NOMO-1 (cell line): ENCODE results near the gene NACC2.
"Not testable (repeated sequence)": the region's sequence is repeated elsewhere in the genome, so short reads cannot be mapped to it uniquely, and the experiment has no call there.

Source experiments
- DNase-seq, 2 experiments: peaks; one replicate each; lab custom pipeline; 2025; ENCODE audit not compliant: unreplicated experiment in 2 of 2; lab: John Stamatoyannopoulos, UW

Gene NACC2

DNA sequence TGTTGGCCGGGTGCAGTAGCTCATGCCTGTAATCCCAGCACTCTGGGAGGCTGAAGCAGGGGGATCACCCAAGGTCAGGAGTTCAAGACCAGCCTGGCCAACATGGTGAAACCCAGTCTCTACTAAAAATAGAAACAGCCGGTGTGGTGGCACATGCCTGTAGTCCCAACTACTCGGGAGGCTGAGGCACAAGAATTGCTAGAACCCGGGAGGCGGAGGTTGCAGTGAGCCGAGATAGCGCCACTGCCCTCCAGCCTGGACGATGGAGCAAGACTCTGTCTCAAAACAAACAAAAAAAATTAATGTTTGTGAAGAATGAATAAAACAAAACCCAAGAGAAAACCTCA is 68.2 kb downstream of the NACC2 start:
- not testable (repeated sequence) for DNase-seq

DNA sequence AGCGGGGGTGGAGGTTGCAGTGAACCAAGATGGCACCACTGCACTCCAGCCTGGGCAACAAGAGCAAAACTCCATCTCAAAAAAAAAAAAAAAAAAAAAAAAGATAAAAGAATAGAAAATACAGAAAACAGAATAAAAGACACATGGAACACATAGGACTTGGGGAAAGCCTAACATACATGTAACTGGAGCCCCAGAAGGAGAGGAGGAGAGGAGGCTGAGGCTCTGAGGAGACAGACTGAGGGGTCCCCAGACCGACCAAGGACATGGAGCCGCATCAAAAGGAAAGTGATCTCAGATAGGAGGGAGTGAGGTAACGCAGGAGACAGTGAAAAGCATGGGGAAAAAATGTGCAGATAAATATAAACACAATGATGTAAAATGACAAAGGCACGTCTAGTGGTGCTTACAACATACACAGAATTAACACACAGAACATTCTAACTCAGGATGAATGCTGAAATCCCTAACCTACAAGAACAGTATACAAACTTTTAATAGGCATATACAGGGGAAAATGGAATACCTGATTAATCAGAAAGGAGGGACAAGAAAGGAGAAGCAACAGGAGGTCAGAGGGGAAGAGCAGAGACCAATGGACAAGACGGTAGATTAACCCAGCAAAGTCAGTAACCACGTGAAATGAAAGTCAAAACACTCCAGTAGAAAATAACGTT is 68.7 kb downstream of the NACC2 start:
- no peak for DNase-seq

DNA sequence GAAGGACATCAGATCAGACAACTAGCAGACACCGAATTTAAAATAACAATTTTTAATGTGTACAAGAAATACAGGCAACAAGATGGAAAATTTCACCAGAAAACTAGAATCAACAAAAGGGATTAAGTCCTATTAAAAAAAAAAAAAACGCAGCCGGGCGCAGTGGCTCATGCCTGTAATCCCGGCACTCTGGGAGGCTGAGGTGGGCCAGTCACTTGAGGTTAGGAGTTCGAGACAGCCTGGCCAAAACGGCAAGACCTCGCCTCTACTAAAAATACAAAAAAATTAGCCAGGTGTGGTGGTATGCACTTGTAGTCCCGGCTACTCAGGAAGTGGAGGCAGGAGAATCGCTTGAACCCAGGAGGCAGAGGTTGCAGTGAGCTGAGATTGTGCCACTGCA is 69.6 kb downstream of the NACC2 start:
- no peak for DNase-seq

DNA sequence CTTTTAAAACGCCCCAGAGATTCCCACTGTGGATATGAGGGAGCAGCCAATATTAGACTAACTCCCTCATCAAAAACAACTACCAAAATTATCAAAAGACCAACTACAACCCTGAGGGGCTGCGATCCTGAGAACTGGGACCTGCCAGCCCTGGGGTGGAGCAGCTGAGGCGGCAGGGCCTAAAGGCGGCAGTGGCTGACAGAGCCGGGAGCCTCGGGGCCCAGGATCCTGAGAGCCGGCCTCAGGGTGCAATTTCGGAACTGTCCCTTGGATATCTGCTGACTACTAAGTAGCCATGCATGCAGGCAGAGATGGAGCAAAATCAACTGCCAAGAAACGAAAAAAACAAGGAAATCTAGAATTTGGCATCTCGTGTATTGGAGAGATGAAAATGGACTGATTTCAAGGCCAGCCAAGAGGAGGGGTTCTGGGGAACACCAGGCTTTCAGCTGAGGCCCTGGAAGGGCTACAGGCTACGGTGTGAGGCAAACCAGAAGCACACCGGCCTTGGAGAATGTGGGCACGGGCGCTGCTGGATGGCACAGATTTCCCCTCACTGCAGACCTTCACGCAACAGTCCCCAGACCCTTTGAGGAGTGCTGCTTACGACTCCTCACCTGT is 70.3 kb downstream of the NACC2 start:
- no peak for DNase-seq

DNA sequence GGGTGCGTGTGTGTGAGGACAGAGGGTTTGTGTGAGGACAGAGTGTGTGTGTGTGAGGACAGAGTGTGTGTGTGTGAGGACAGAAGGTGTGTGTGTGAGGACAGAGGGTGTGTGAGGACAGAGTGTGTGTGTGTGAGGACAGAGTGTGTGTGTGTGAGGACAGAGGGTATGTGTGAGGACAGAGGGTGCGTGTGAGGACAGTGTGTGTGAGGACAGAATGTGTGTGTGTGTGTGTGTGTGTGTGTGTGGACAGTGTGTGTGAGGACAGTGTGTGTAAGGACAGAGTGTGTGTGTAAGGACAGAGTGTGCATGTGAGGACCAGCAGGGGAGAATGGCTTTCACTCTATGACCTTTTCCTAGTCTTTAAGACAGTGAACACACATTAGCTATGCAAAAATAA is 70.8 kb downstream of the NACC2 start:
- no peak for DNase-seq

DNA sequence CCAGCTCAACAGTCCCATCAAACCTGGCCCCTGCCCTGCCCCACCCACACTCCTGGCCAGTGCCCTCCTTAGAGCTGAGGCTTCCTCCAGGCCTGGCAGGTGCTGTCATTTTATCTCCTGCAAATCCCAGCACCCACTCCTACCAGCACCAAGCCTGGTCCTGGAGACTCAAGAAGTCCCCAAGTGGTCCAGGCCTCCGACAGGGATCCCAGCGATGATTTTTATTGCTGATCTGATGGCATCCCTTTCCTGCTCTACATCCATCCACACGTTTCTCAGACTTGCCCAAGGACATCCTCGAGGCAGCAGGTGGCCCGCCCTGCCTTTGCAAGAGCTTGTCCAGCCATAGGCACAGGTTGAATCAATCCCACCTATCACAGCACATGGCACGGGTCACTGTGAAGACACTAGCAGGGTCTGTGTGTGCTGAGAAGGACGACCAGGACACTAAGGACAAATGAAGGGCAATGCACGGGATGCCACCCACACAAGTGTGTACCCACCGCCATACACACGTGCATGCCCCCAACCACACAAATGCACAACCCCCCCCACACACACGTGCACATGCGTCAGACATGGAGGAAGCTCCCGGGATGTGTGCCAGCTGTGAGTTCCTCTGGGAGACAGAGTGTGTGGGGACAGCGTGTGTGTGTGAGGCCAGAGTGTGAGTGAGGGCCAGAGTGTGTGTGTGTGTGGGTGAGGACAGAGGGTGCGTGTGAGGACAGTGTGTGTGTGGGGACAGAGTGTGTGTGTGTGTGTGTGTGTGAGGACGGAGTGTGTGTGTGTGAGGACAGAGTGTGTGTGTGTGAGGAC is 71.5 kb downstream of the NACC2 start:
- no peak for DNase-seq

DNA sequence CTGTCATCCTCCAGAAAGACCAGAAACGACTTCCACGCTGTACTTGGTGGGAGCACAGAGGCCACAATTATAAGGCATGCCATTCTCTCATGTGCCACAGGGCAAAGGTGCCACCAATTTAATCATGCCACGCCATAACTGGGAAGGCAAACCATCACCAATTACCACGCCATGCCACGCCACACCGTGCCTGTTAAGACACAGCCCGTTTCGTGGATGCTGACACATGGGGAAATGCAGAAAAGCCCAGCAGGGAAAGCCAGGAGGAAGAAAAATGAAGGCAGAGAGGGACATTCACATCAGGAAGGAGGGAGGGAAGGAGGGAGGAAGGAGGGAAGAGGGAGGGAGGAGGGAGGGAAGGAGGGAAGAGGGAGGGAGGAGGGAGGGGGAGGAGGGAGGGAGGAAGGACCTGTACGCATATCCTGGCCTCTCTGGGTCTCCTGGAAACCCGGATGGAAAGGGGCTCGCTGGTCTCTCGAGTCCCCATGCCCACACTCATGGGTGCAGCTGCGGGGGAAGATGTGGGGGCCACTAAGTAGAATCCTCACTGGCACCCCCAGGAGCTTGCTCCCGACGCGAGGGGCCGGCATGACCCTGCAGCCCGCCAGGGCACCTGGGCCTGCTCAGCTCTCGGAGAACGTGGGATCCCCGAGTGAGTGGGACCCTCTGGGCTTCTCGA is 72.2 kb downstream of the NACC2 start:
- no peak for DNase-seq

DNA sequence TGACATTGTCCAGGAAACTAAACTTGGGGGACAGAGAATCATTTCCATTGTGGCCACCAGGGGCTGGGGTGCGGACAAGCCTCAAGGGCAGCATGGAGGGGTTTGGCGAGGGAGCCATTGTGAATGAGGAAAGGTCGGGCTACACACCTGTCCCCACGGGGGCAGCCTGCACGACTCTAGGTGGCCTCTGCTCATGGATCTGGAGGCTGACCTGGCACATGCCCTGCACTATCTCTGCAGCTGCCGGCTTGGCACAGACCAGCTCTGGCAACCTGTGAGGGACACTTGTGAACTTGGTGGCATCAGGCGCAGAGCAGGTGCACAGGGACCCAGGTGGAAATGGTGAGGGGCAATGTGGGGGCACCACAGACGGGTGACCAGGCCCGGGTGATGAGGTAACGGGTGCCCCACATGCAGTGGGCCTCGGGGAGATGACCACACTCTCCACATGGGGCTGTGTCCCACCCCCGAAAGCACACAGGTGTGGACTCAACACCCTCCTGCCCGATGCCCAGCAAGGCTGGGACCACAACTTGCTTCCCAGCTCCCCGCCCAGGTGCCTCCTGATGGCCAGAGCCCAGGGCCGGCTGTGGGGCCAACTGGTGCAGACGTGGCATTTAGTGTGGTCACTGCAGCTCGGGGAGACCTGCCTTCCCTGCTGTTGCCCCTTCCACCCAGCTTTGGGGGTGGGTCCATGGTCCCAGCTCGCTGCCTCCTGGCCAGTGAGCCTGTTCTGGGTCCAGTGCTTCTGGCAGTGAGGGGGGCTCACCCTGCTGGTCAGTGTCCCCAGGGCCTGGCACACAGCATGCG is 73.0 kb downstream of the NACC2 start:
- no peak for DNase-seq

DNA sequence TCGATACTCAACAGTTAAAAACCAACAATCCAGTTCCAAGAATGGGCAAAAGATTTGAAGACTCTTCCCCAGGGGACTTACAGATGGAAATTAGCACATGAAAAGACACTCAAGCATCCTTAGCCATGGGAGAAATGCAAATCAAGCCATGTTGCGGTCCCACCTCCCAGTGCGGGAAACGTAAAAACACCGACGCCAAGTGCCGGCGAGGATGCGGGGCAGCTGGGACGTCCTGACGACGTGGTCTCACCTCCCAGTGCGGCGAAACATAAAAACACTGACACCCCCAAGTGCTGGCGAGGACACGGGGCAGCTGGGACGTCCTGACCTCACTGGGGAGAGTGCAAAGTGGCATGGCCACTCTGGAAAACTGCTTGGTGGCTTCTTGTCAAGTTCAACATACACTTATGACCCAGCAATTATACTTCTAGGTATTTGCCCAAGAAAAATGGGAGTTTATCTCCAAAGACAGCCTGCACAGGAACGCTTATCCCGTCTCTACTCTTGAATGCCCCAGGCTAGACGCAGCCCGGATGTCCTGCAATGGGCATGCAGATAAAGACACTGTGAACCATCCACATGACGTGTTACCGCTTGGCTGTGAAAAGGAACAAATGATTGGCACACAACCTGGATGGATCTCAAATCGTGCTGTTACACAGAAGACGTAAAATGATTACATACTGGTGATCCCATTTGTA is 73.8 kb downstream of the NACC2 start:
- no peak for DNase-seq

DNA sequence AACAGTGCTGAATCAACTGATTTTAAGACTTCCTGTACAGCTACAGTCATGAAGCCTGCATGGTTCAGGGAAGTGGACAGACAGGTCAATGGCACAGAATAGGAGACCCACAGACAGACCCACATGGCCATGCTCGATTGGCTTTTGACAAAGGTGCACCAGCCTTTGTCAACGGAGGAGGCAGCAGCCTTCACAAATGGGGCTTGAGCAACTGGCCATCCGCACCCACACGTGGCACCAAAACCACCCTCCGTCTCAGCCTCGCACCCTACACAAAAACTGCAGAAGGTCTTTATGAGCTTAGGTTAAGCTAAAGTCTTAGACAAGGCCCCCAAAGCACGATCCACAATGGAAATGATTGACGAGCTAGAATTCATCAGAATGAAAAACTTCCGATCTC is 74.4 kb downstream of the NACC2 start:
- DNase-seq, result no peak

DNA sequence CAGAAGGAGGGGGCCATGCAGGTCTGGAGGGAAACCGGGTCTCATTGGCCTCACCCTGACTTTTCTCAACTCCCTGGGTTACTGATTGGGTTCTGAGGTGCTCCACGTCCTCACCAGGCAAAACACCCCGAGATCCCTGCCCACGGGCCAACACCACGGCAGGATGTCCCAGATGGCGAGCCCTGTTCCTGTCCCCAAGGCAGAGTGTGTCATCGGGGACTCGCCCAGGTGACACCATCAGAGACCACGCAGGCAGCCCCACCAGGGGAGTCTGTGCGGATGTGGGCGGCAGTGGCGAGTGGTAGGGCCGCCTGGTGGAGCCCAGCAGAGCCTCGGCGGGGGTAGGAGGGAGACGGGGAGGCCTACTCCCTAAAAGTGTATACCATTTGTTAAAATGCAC is 74.9 kb downstream of the NACC2 start:
- no peak for DNase-seq

DNA sequence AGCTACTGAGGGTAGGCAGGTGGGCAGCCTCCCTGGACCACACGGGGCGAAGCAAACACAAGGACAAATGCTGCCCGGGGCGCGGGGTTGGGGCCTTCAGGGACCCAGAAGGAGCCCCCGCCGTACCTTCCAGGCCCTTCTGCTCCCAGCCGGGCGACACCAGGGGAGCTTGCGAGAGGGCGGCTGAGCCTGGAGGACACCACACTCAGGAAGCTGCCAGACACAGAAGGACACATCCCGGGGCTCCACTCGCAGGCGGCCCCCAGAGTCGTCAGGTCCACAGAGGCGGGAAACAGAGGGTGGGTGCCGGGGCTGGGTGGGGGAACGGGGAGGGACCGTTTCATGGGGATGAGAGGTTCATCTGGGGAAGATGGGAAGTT is 75.4 kb downstream of the NACC2 start:
- DNase-seq, result no peak

DNA sequence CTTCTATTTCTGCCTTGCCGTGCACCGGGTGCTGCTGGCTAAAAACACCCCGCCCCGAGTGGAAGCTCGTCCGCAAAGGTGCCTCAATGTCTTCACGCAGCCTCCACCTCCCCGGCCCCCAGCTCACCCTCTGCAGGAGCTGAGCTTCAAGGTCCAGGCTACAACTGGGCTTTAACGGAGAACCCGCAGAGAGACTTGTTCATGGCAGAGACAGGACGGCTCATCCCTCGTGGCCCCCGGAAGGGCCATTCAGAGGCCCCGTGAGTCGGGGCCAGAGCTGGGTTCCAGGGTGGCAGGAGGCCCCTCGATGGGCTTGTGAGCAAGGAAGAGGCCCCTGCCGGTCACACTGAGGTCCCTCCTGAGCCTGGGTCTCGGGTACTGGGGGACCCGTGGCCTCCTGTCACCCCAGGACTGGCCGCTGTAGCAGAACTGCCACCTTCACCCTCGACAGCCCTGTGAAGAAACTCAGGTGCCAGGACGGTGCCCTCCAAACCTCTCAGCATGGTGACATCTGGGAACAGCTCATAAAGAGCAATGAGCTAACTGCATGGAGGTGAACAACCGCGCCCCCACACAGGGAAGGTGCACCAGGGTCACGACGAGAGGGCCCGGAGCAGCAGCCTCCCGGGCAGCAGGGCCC is 75.9 kb downstream of the NACC2 start:
- no peak for DNase-seq

DNA sequence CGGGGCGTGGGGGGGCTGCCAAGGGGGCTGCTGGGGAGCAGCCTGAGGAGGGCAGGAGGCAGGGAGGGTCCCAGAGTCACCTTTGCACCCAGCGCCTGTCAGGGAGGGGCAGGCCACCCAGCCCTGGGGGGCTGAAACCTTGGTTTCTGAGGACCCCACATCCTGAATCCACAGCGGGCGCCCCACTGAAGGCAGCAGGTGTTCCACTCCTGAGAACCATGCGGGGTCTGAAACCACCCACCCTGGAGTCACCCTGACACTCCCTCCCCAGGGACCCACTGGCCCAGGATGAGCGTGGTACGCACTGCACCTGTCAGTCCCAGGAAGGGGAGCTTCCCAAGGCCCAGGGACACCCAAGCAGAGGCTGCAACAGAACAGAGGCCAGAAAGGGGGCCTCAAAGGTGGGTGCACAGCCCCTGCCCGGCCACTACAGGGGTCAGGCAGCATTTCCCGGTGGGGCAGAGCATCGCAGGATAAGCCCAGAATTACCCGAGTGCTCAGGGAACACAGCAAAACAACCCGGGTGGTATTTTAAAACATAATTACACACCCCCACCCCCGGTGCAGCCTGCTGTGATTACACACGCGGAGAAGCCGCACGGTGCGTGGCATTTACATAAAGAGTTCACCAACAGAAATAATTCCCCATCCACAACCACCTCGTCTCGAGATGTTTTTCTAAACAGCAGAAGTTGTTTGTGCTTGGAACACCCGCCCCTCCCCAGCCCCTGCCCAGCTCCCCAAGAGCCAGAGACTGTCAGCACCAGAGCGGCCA is 76.6 kb downstream of the NACC2 start:
- no peak for DNase-seq

DNA sequence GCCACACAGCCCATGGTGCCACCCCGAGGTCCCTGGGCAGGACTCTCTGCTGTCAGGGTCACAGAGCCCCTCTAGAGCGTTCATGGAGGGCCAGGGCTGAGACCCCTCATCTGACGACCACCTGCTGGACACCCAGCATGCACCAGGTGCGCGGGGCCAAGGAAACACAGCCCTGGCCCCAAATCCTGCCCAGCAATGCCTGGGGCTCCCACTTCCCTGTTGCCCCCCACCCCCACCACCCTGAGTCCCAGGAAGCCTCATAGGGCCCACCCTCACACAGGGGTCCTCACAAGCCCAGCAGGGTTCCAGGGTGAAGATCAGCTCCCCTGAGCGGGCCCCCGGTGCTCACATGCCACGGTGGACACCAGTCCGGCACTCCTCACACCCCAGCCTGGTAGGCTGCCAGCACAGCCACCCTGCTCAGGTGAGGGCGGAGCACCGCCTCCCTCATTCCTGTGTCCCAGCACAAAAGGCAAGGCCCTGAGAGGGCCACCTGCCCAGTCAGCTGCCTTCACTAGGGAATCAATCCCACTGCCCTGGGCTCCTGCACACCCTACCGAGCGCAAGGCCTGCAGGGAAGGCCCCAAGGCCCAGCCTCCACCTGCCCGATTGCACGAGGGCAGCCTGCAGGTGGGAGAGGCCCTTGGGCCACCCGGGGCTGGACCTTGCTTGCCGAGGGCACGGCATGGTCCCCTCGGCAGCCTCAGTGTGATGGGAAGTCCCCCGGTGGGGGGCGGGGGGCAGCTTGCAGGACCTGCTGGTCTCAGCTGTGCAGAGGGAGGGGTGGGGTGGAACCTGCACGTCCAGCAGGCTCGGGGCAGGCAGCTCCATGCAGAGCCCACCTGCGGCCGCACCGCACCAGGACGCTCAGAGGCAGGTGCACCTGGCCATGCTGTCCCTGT is 77.5 kb downstream of the NACC2 start:
- DNase-seq, result no peak

DNA sequence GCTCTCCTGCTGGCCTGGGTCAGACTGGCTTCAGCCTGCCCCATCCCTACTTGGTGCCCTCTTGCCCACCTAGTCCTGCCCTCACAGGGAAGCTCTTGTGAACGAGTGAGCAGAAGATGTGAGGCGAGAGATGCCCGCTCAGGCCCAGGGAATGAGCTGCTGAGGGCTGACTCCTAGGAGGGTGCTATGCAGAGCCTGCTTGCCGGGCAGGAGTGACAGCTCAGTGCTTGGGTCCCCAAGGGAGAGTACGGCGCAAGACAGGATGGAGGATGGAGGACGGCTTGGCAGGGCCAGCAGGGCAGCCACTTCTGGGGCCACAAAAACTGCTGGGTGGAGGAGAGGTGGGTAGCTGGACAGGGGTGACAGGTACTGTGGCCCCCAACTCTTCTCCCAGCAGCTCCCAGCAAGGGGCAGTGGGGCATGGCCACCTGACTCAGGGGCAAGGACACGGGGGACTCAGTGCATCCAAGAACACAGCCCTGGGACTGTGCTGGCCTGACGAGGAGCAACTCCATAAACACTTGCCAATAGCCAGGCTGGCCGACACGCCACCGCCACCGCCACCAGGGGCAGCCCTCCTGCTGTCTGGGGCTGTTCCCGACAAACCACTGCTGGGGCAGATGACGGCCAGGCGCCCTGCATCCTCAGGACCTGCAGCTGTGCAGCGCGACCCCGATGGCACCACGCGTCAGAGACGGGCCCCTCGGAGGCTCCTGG is 78.4 kb downstream of the NACC2 start:
- DNase-seq, result no peak
